ENCODE data around the gene RNF225.
"Not testable (repeated sequence)": the region's sequence is repeated elsewhere in the genome, so short reads cannot be mapped to it uniquely, and the experiment has no call there.

The RNF225 gene

GRCh38 chr19:58409010-58409790, 13.7 kb downstream of the RNF225 start:
- DNase-seq: no peak

GRCh38 chr19:58416604-58417003, 21.1 kb downstream of the RNF225 start:
- no peak for DNase-seq

DNA sequence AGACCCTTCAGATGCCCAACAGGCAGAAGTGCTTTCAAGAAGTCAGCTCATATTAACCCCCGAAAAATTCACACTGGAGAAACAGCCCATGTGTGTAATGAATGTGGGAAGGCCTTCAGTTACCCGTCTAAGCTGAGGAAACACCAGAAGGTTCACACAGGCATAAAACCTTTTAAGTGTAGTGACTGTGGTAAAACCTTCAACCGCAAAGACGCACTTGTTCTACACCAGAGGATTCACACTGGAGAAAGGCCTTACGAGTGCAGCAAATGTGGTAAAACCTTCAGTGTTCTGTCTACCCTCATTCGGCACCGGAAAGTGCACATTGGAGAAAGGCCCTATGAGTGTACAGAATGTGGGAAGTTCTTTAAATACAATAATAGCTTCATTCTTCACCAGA, 21.6 kb downstream of the RNF225 start:
- DNase-seq: no peak

DNA sequence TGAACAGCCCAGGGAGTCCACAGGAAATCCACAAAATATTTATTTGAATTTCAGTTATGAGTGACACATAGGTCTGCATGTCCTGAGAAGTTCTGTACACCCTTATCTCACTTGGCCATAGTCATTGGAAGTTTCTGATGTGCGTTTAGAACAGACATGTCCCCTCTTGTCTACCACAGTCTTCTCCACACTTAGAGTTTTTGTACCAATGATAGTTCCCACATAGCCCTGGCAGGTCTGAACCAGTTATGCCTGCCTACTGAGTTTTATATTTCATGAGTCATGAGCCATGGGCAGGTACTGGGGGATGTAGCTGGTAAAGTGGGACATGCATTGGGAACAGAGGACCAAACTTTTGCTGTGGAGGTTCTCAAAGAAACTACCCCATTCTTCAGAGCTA, 33.2 kb downstream of the RNF225 start:
- no peak for DNase-seq

GRCh38 chr19:58429745-58430144, 34.3 kb downstream of the RNF225 start:
- DNase-seq: no peak

- DNase-seq: no peak
Measured at GRCh38 chr19:58434217-58434616, 38.8 kb downstream of the RNF225 start.

DNA sequence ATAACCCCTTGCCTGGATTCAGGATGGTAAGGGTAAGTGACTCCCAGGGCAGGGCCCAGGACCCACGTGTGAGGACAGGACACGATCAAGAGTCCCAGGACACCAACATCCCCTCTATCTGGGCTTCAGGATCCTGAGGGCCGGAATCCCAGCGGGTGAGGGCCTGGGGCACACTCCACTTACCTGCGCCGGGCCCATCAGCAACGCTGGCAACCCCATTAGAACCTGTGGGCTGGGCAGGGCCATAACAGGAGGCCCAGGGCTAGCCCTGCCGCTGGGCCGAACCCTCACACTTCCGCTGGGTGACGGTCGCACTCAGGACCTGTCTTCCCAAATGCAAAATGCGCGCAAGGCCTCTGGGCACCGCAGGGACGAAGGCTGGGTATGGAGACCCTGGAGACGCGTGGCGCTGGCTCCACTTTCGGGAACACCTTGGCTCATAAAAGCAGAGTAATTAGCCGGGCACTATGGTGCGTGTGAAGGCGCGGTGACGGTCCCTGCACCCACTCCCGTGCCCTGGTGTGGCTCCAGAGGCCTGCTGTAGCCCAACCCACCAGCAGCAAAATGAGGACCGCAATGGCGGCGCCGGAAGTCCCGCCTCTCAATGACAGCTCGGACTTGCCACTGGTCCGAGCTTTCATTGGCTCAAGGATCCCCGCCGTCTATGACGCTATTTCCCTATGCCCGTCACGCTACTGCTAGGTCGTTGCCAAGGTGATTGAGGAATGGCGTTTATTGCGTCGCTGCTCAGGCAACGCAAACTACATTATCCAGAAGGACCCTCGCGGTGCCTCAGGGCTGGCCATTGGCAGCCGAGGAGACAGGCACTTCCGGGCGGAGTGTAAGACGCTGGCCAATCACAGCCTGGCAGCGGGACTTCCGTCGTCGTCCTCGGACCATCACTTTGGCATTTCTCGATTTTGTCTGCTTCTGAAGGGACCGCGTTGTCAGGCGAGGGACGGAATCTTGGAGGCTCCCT, 44.4 kb downstream of the RNF225 start, which contains the start of gene ZNF132:
Gene ZNF132 (minus strand): TSS at position 578 of the 979 bp plus-strand sequence. CDS start 332 bp downstream, at position 246.
- peak; percentile 99 for DNase-seq

DNA sequence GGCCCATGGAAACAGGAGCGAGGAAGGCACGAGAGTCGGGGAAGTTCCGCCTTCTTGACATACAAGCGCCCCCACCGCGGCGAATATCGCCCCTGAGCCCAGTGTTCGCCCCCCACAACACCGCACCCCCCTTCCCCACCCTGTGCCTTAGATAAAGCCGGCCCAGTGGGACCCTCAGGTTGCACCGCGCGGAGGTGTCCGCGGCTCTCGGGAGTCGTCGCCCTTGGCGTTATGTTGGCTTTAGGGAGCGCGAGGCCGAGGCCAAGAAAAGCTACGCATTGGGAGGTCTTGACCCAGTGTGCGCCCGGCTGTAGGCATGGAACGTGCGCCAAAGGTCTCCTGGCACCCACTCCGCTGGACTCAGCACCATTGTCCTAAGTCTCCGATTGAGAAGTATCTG, 45.1 kb downstream of the RNF225 start:
- no peak for DNase-seq

DNA sequence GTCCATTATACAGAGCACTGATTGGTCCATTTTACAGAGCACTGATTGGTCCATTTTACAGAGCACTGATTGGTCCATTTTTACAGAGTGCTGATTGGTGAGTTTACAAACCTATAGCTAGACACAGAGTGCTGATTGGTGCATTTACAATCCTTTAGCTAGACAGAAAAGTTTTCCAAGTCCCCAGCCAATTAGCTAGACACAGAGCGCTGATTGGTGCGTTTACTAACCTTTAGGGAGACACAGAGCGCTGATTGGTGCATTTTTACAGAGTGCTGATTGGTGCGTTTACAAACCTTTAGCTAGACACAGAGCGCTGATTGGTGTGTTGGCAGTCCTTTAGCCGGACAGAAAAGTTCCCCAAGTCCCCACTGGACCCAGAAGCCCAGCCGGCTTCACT, 47.5 kb downstream of the RNF225 start:
- DNase-seq: not testable (repeated sequence)
